GM21723 (cell line): ENCODE results near the gene SHANK2.

Experiments used
- ATAC-seq: cut with Tn5 transposase; IDR thresholded peaks from one replicate; pipeline ENCODE4 v1.9.1; 2021; ENCODE audit warnings: mild to moderate bottlenecking, moderate library complexity; ENCODE audit not compliant: unreplicated experiment

The SHANK2 gene

GRCh38 chr11:71269603-71270511 is 17.5 kb upstream of the SHANK2 start:
- ATAC-seq, result no peak

GRCh38 chr11:71268706-71269321 is 16.4 kb upstream of the SHANK2 start:
- ATAC-seq, result no peak

- no peak for ATAC-seq
Observed at GRCh38 chr11:71267807-71268421, 15.5 kb upstream of the SHANK2 start.

- no peak for ATAC-seq
Observed at GRCh38 chr11:71266114-71266833, 13.9 kb upstream of the SHANK2 start.

- no peak for ATAC-seq
Observed at GRCh38 chr11:71265559-71266092, 13.2 kb upstream of the SHANK2 start.

GRCh38 chr11:71263386-71263785 is 11.0 kb upstream of the SHANK2 start:
- no peak for ATAC-seq

GRCh38 chr11:71255800-71256479 is 3.6 kb upstream of the SHANK2 start:
- no peak for ATAC-seq

GRCh38 chr11:71255323-71255722 is 2.9 kb upstream of the SHANK2 start:
- no peak for ATAC-seq

- no peak for ATAC-seq
Observed at GRCh38 chr11:71253794-71254193, 1.4 kb upstream of the SHANK2 start.

- no peak for ATAC-seq
Observed at GRCh38 chr11:71252770-71253730, 673 bp upstream of the SHANK2 start.

GRCh38 chr11:71251761-71252268 is 562 bp downstream of the SHANK2 start:
- ATAC-seq, result no peak

- no peak for ATAC-seq
Observed at GRCh38 chr11:71251151-71251721, 1.1 kb downstream of the SHANK2 start.

GRCh38 chr11:71250523-71251150 is 1.7 kb downstream of the SHANK2 start:
- no peak for ATAC-seq

GRCh38 chr11:71249301-71249700 is 3.1 kb downstream of the SHANK2 start:
- ATAC-seq, result no peak

- ATAC-seq, result no peak
Observed at GRCh38 chr11:71248656-71249055, 3.7 kb downstream of the SHANK2 start.

- ATAC-seq, result no peak
Observed at GRCh38 chr11:71248251-71248570, 4.2 kb downstream of the SHANK2 start.

- ATAC-seq, result no peak
Observed at GRCh38 chr11:71247551-71248250, 4.7 kb downstream of the SHANK2 start.

GRCh38 chr11:71246559-71246958 is 5.8 kb downstream of the SHANK2 start:
- ATAC-seq, result no peak
